Endothelial cell of umbilical vein (primary cell): ENCODE results near the gene LHX6. TPM values are rescaled to one million over a fixed set of nuclear protein-coding genes. Genes with fewer than 3 reads are reported as not detected.

Experiments used
- BruUV-seq: library from RNA; stranded (reverse); fragments of 400-500 nt; replicated peaks from 2 replicates; lab custom pipeline; 2021; lab: Mats Ljungman, UMichigan
- CTCF ChIA-PET: fragments of 300-600, 350-600 bp; sonication (Branson Sonifier 250); formaldehyde crosslinking; loops from one replicate; lab custom pipeline; 2021; ENCODE audit warnings: antibody characterized with exemption, inconsistent platforms; lab: Charles Lee
- POLR2A ChIA-PET: fragments of 300-600, 350-600 bp; sonication (Branson Sonifier 250); formaldehyde crosslinking; loops from one replicate; lab custom pipeline; 2021; ENCODE audit warnings: antibody characterized with exemption, inconsistent platforms; lab: Charles Lee
- DNase-seq: peaks from one replicate; pipeline ENCODE4 v3.0.0-alpha.2; 2011; ENCODE audit warnings: low read depth, low spot score
- FAIRE-seq: peaks from 2 replicates; lab custom pipeline; 2011; peaks lifted over from hg19 to GRCh38; lab: Jason Lieb, UNC
- H2AFZ ChIP-seq: 2 replicates; pipeline ENCODE4 v1.6.0; 2012; ENCODE audit warnings: low read depth, low read length, control low read depth, inconsistent platforms
- H3K27ac ChIP-seq: 2 replicates; pipeline ENCODE4 v1.5.1; 2011; ENCODE audit warnings: low read depth, mild to moderate bottlenecking, control low read depth, low read length, moderate library complexity; ENCODE audit not compliant: insufficient read depth
- H3K27me3 ChIP-seq, 2 experiments: 2 replicates each; pipeline versions ENCODE4 v1.6.0 to v1.6.1; 2011; ENCODE audit warnings: low read length in 2 of 2, mixed read lengths in 1 of 2; ENCODE audit not compliant: control insufficient read depth in 2 of 2, insufficient read depth in 2 of 2
- H3K36me3 ChIP-seq, 2 experiments: 2 replicates in 1 of 2; 3 replicates in 1 of 2; pipeline ENCODE4 v1.5.1; 2011; ENCODE audit warnings: low read length in 2 of 2, mild to moderate bottlenecking in 1 of 2, moderate library complexity in 1 of 2; ENCODE audit not compliant: control insufficient read depth in 2 of 2, insufficient read depth in 2 of 2; ENCODE audit errors: extremely low read depth in 1 of 2
- H3K4me1 ChIP-seq: 3 replicates; pipeline ENCODE4 v1.5.1; 2011; ENCODE audit warnings: mild to moderate bottlenecking, low read length; ENCODE audit not compliant: control insufficient read depth, insufficient read depth; ENCODE audit errors: extremely low read depth
- H3K4me2 ChIP-seq: 2 replicates; pipeline ENCODE4 v1.6.1; 2011; ENCODE audit warnings: low read length, control low read depth, mixed read lengths; ENCODE audit not compliant: insufficient read depth
- H3K4me3 ChIP-seq, 3 experiments: fragments of 200-600 bp in 1 of 3; sonication (generic), shearing (Covaris generic) in 1 of 3; replicated peaks in 1 of 3; 2 replicates each; pipeline ENCODE4 v1.5.1; 2011 to 2016; ENCODE audit warnings: control low read depth in 3 of 3, low read length in 3 of 3, mild to moderate bottlenecking in 2 of 3, inconsistent platforms in 1 of 3, low read depth in 1 of 3, moderate library complexity in 1 of 3; ENCODE audit not compliant: insufficient read depth in 1 of 3
- H3K79me2 ChIP-seq: 2 replicates; pipeline ENCODE4 v1.6.0; 2012; ENCODE audit warnings: low read length, inconsistent platforms; ENCODE audit not compliant: control insufficient read depth, insufficient read depth
- H3K9ac ChIP-seq: replicated peaks from 2 replicates; pipeline ENCODE3; 2011; ENCODE audit warnings: low read length, control low read depth; ENCODE audit not compliant: insufficient read depth; ENCODE audit errors: extremely low read depth
- H3K9me1 ChIP-seq: replicated peaks from 3 replicates; pipeline ENCODE4 v1.6.0; 2011; ENCODE audit warnings: mild to moderate bottlenecking, low read length; ENCODE audit not compliant: control insufficient read depth, insufficient read depth; ENCODE audit errors: extremely low read depth
- H3K9me3 ChIP-seq: replicated peaks from 2 replicates; pipeline ENCODE4 v1.5.1; 2012; ENCODE audit warnings: low read length, inconsistent platforms; ENCODE audit not compliant: control insufficient read depth, insufficient read depth
- H4K20me1 ChIP-seq: replicated peaks from 2 replicates; pipeline ENCODE3; 2011; ENCODE audit warnings: mild to moderate bottlenecking, low read length; ENCODE audit not compliant: control insufficient read depth, insufficient read depth; ENCODE audit errors: extremely low read depth
- EZH2 ChIP-seq: IDR thresholded peaks from 2 replicates; pipeline ENCODE4 v1.6.1; 2012; ENCODE audit warnings: borderline replicate concordance, low read depth, mild to moderate bottlenecking, moderate library complexity, low read length, inconsistent platforms; ENCODE audit not compliant: severe bottlenecking
- FOS ChIP-seq: IDR thresholded peaks from 2 replicates; pipeline ENCODE4 v1.6.1; 2011; ENCODE audit warnings: mild to moderate bottlenecking, low read length, moderate library complexity, borderline replicate concordance; ENCODE audit not compliant: insufficient read depth
- GATA2 ChIP-seq: IDR thresholded peaks from 2 replicates; pipeline ENCODE4 v1.7.0; 2011; ENCODE audit warnings: low read depth, mild to moderate bottlenecking, moderate library complexity, mixed read lengths, low read length; ENCODE audit not compliant: insufficient read length, insufficient read depth
- JUN ChIP-seq: IDR thresholded peaks from 2 replicates; pipeline ENCODE4 v1.6.1; 2011; ENCODE audit warnings: borderline replicate concordance, low read depth; ENCODE audit not compliant: insufficient read length, insufficient read depth
- MYC ChIP-seq: IDR thresholded peaks from one replicate; pipeline ENCODE4 v1.6.1; 2011; ENCODE audit warnings: mild to moderate bottlenecking, low read depth, low read length
- POLR2A ChIP-seq: IDR thresholded peaks from 2 replicates; pipeline ENCODE4 v1.6.1; 2012; ENCODE audit warnings: low read depth, mild to moderate bottlenecking, control low read depth, low read length
- POLR2AphosphoS5 ChIP-seq: IDR thresholded peaks from 2 replicates; pipeline ENCODE4 v1.6.1; 2012; ENCODE audit warnings: low read depth, mild to moderate bottlenecking, control low read depth, low read length, moderate library complexity; ENCODE audit not compliant: insufficient read depth
- dilution Hi-C: fragments of 300-500 bp; cut with MboI; formaldehyde crosslinking; loops from one replicate; pipeline ENCODE4 v1.15.0; 2019; ENCODE audit warnings: low sequenced_read_pairs; ENCODE audit not compliant: extremely low pct_ligation_motif_present
- intact Hi-C: fragments of 100-400 bp; cut with micrococcal nuclease; formaldehyde crosslinking; loops from one replicate; pipeline ENCODE4 v1.10.0; 2022
- polyA plus RNA-seq, 4 experiments: library from polyadenylated mRNA; depleted of rRNA in 3 of 4; stranded (reverse) in 3 of 4; unstranded in 1 of 4; fragments of >200 nt; gene quantifications; 2 replicates each; pipeline versions ENCODE4 v1.2.1 to v1.2.3, GENCODE V29; 2011 to 2012; ENCODE audit warnings: missing spikeins in 1 of 4
- total RNA-seq: library from RNA; stranded (reverse); gene quantifications from 2 replicates; pipeline ENCODE4 v1.2.3, GENCODE V29; 2021
- TF ChIP-seq, protein P1 (sequence below): IDR thresholded peaks from 2 replicates; pipeline ENCODE4 v1.6.1; 2011; ENCODE audit not compliant: insufficient read depth, insufficient read length
- TF ChIP-seq, protein P2 (sequence below), 2 donors: IDR thresholded peaks; 1 replicate in 1 of 2; 2 replicates in 1 of 2; pipeline ENCODE4 v1.5.1; 2011; ENCODE audit warnings: low read length in 2 of 2, mild to moderate bottlenecking in 2 of 2, moderate library complexity in 2 of 2, control low read depth in 1 of 2, inconsistent platforms in 1 of 2, low read depth in 1 of 2; ENCODE audit not compliant: insufficient read depth in 1 of 2; ENCODE audit errors: extremely low read depth in 1 of 2

LHX6 gene
- total and polyA plus RNA-seq, 2 donors (not counting 3 experiments of a cell fraction or from before 2014, with no cell fraction given): 2.4 to 18.4 TPM

GRCh38 chr9:122193651-122194050 lies 35.1 kb downstream of the LHX6 start:
- no peaks in the 10 kb centered on the region for H3K9me3 ChIP-seq
- FAIRE-seq (no peak), DNase-seq (no peak)
- no peak overlapping the region for H3K4me2 ChIP-seq
- intact Hi-C loops (no loop called here), dilution Hi-C loops (no loop called here)
- no peak overlapping the region for H3K27ac ChIP-seq
- POLR2A ChIA-PET: no interaction called here
- no peak for TF ChIP-seq POLR2A
- TF ChIP-seq EZH2: no peak
- no peak for TF ChIP-seq FOS
- TF ChIP-seq JUN: no peak
- TF ChIP-seq MYC: no peak
- no peaks in the 10 kb centered on the region for H3K4me1 ChIP-seq
- H3K9me1 ChIP-seq: no peaks in the 10 kb centered on the region
- no peaks in the 10 kb centered on the region for H3K36me3 ChIP-seq
- CTCF ChIA-PET: interaction anchor here (1.1 kb wide), 1 partner anchor 69 kb away, joined by 3 read pairs; no protein-coding TSS in a partner anchor
- H4K20me1 ChIP-seq: no peaks in the 10 kb centered on the region
- H3K4me3 ChIP-seq: no peak overlapping the region
- no peak overlapping the region for H3K9ac ChIP-seq
- H3K79me2 ChIP-seq: no peaks in the 10 kb centered on the region
- H3K27me3 ChIP-seq: peaks cover 3 to 13% of the 10 kb centered on the region in 2 experiments
- BruUV-seq: no TSS peak
- H2AFZ ChIP-seq: no peak overlapping the region

DNA sequence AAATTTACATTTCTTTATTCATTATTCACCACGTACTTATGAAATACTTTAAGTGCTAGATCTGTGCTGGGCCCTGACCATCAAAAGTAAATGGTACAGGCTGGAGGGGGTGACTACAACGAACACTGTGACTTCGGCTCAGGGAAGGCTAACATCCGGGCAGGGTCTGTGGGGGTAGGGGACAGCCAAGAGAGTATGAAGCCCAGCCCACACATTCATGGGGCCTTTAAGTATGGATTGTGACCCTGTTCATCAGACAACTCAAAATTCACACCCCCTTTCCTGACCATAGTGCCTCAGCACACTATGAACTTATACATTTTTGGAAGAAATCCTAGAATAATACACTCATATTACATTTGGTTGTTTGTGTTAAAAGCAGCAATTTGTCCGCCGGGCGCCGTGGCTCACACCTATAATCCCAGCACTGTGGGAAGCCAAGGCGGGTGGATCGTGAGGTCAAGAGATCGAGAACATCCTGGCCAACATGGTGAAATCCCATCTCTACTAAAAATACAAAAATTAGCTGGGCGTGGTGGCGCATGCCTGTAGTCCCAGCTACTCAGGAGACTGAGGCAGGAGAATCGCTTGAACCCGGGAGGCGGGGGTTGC lies 35.7 kb downstream of the LHX6 start:
- POLR2A ChIA-PET: no interaction called here
- H3K4me1 ChIP-seq: no peaks in the 10 kb centered on the region
- H3K9me1 ChIP-seq: no peaks in the 10 kb centered on the region
- no peak for DNase-seq
- dilution Hi-C loops (no loop called here), intact Hi-C loops (no loop called here)
- H3K79me2 ChIP-seq: no peaks in the 10 kb centered on the region
- H3K36me3 ChIP-seq: no peaks in the 10 kb centered on the region
- H3K9ac ChIP-seq: no peak overlapping the region
- TF ChIP-seq MYC (no peak), POLR2AphosphoS5 (no peak), POLR2A (no peak), FOS (no peak), GATA2 (no peak), JUN (no peak), EZH2 (no peak)
- TF ChIP-seq, protein P1, sequence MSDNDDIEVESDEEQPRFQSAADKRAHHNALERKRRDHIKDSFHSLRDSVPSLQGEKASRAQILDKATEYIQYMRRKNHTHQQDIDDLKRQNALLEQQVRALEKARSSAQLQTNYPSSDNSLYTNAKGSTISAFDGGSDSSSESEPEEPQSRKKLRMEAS: no peak
- TF ChIP-seq, protein P2, sequence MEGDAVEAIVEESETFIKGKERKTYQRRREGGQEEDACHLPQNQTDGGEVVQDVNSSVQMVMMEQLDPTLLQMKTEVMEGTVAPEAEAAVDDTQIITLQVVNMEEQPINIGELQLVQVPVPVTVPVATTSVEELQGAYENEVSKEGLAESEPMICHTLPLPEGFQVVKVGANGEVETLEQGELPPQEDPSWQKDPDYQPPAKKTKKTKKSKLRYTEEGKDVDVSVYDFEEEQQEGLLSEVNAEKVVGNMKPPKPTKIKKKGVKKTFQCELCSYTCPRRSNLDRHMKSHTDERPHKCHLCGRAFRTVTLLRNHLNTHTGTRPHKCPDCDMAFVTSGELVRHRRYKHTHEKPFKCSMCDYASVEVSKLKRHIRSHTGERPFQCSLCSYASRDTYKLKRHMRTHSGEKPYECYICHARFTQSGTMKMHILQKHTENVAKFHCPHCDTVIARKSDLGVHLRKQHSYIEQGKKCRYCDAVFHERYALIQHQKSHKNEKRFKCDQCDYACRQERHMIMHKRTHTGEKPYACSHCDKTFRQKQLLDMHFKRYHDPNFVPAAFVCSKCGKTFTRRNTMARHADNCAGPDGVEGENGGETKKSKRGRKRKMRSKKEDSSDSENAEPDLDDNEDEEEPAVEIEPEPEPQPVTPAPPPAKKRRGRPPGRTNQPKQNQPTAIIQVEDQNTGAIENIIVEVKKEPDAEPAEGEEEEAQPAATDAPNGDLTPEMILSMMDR (IDR thresholded peaks at IDR 0.05; ENCODE audit: extremely low read depth in 1 of 2, insufficient read depth in 1 of 2, low read depth in 1 of 2, low read length in 2 of 2): no peak
- no TSS peak for BruUV-seq
- CTCF ChIA-PET: interaction anchor here (0.8 to 2.5 kb wide), 7 partner anchors 16 to 254 kb away, joined by 3 to 10 read pairs (median 5); no protein-coding TSS in a partner anchor
- no peak for FAIRE-seq
- no peaks in the 10 kb centered on the region for H3K9me3 ChIP-seq
- H2AFZ ChIP-seq: no peak overlapping the region
- peaks cover 3 to 6% of the 10 kb centered on the region in 2 experiments for H3K27me3 ChIP-seq
- no peak overlapping the region for H3K4me3 ChIP-seq
- no peak overlapping the region for H3K4me2 ChIP-seq
- H4K20me1 ChIP-seq: no peaks in the 10 kb centered on the region
- H3K27ac ChIP-seq: no peak overlapping the region
